ENCODE data around the gene RREB1. TPM values are rescaled to one million over a fixed set of nuclear protein-coding genes. Genes with fewer than 3 reads are reported as not detected.
A peak's percentile ranks its signal among the peaks of the same experiment; 100 is the strongest.

RREB1 gene
- total and polyA plus RNA-seq, 12 donors: 3.0 to 47.1 (median 36.1) TPM

DNA sequence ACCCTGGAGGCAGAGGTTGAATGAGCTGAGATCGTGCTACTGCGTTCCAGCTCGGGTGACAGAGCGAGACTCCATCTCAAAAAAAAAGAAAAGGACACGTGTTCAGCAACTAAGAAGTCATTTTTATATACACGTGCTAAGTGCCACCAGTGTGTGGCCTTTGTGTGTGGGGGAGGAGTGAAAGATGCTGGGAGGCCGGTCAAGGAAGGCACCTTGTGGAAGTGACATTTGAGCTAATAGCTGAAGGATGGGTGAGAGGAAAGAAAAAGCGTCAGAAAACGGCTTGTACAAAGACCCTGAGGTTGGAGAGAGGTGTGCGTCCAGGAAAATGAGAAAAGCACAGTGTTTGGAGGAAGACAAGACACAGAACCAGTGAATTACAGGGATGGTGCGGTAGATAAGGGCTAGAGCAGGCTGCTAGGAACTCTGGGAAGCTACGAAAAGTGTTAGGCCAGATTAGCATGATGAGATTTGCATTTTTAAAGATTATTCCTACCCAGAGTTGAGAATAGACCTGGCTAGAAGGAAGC lies 11.6 kb downstream of the RREB1 start:
- Histone ChIP-seq H3K27ac (peak overlapping the region in 1 of 10 donors; percentile 5), H3K4me1 (peaks cover 17 to 64% (median 35%) of the 10 kb centered on the region in 9 donors), H3K4me3 (no peak overlapping the region), H3K36me3 (peaks cover 0 to 15% (median 3%) of the 10 kb centered on the region in 9 donors), H3K9me3 (no peaks in the 10 kb centered on the region), H3K27me3 (no peaks in the 10 kb centered on the region)
- no peak for ATAC-seq
- no peak for DNase-seq
- 67 to 72% methylated on average over 12 of the region's 12 CpGs for WGBS, 2 donors
- TF ChIP-seq, protein P1, sequence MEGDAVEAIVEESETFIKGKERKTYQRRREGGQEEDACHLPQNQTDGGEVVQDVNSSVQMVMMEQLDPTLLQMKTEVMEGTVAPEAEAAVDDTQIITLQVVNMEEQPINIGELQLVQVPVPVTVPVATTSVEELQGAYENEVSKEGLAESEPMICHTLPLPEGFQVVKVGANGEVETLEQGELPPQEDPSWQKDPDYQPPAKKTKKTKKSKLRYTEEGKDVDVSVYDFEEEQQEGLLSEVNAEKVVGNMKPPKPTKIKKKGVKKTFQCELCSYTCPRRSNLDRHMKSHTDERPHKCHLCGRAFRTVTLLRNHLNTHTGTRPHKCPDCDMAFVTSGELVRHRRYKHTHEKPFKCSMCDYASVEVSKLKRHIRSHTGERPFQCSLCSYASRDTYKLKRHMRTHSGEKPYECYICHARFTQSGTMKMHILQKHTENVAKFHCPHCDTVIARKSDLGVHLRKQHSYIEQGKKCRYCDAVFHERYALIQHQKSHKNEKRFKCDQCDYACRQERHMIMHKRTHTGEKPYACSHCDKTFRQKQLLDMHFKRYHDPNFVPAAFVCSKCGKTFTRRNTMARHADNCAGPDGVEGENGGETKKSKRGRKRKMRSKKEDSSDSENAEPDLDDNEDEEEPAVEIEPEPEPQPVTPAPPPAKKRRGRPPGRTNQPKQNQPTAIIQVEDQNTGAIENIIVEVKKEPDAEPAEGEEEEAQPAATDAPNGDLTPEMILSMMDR (IDR thresholded peaks at IDR 0.05): no peak
- intact Hi-C loops (cut with DNase I): loop anchor here in 3 of 10 donors (10.0 kb wide), 3 partner anchors 45 to 115 kb away; no protein-coding TSS in a partner anchor

- 80 to 84% methylated on average over 7 of the region's 7 CpGs for WGBS, 2 donors
- H3K4me1 ChIP-seq: peaks cover 7 to 58% (median 31%) of the 10 kb centered on the region in 9 donors
Measured at GRCh38 chr6:7121700-7122241, 14.0 kb downstream of the RREB1 start.

GRCh38 chr6:7122684-7123083 lies 14.9 kb downstream of the RREB1 start:
- Histone ChIP-seq H3K27me3 (no peaks in the 10 kb centered on the region), H3K4me3 (no peak overlapping the region), H3K27ac (no peak overlapping the region), H3K36me3 (peaks cover 0 to 25% (median 3%) of the 10 kb centered on the region in 9 donors), H3K4me1 (peaks cover 7 to 60% (median 30%) of the 10 kb centered on the region in 9 donors), H3K9me3 (no peaks in the 10 kb centered on the region)
- WGBS, 2 donors: 97 to 100% methylated on average over 3 of the region's 3 CpGs
- intact Hi-C loops (cut with DNase I): no loop called here
- ATAC-seq (no peak), DNase-seq (no peak)
- TF ChIP-seq, protein P1 (IDR thresholded peaks at IDR 0.05): no peak

More at GRCh38 chr6:7121700-7122241, 14.0 kb downstream of the RREB1 start:
- Histone ChIP-seq H3K4me3 (no peak overlapping the region), H3K27me3 (no peaks in the 10 kb centered on the region), H3K27ac (no peak overlapping the region), H3K36me3 (peaks cover 0 to 25% (median 3%) of the 10 kb centered on the region in 9 donors), H3K9me3 (no peaks in the 10 kb centered on the region)
- intact Hi-C loops (cut with DNase I): no loop called here
- TF ChIP-seq, protein P1 (IDR thresholded peaks at IDR 0.05): no peak
- ATAC-seq (no peak), DNase-seq (no peak)

DNA sequence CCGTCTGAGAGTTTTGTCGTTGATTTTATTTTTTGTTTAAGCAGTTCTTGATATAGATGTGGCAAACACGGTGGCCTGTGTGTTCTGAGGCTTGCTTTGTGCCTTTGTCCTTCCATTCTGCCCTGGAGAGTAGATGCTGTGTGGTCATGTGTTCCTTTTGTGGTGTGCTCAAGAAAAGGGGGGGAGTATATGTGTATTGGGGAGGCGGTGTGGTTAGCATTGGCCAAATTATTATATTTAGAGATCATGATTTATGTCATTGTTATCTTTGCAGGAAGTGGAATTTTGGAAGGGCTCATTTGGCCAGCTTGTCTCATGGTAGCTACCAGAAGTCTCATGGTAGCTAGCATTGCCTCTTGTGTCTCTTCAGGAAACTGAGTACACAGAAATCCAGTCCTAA lies 16.4 kb downstream of the RREB1 start:
- peaks cover 11 to 68% (median 43%) of the 10 kb centered on the region in 9 donors for H3K4me1 ChIP-seq
- H3K9me3 ChIP-seq: no peaks in the 10 kb centered on the region
- no peak for DNase-seq
- intact Hi-C loops (cut with DNase I): no loop called here
- no peak for ATAC-seq
- no peaks in the 10 kb centered on the region for H3K27me3 ChIP-seq
- H3K27ac ChIP-seq: no peak overlapping the region
- no peak overlapping the region for H3K4me3 ChIP-seq
- WGBS, 2 donors: 77 to 84% methylated on average over 4 of the region's 4 CpGs
- peaks cover 0 to 25% (median 3%) of the 10 kb centered on the region in 9 donors for H3K36me3 ChIP-seq
- TF ChIP-seq, protein P1 (IDR thresholded peaks at IDR 0.05): no peak

All from heart right ventricle (tissue), 16 donors.